GM18909 (cell line): Measurements from ENCODE around the gene FAU.
A peak's percentile ranks its signal among the peaks of the same experiment; 100 is the strongest.

ENCODE experiments used
- ATAC-seq: cut with Tn5 transposase; IDR thresholded peaks from one replicate; pipeline ENCODE4 v1.9.1; 2021; ENCODE audit warnings: mild to moderate bottlenecking; ENCODE audit not compliant: unreplicated experiment, poor library complexity

The FAU gene

GRCh38 chr11:65109231-65110198, 12.4 kb downstream of the FAU start:
- no peak for ATAC-seq

- ATAC-seq, result no peak
Observed at GRCh38 chr11:65108469-65109123, 13.3 kb downstream of the FAU start.

- no peak for ATAC-seq
Observed at GRCh38 chr11:65107751-65108468, 14.0 kb downstream of the FAU start.

- ATAC-seq, result no peak
Observed at GRCh38 chr11:65107078-65107477, 14.9 kb downstream of the FAU start.

- ATAC-seq, result no peak
Observed at GRCh38 chr11:65104628-65105027, 17.3 kb downstream of the FAU start.

- ATAC-seq, result no peak
Observed at GRCh38 chr11:65103476-65103875, 18.5 kb downstream of the FAU start.

- no peak for ATAC-seq
Observed at GRCh38 chr11:65102142-65103095, 19.5 kb downstream of the FAU start.

- no peak for ATAC-seq
Observed at GRCh38 chr11:65100674-65101350, 21.1 kb downstream of the FAU start.

- no peak for ATAC-seq
Observed at GRCh38 chr11:65096926-65097325, 25.0 kb downstream of the FAU start.

GRCh38 chr11:65095974-65096806, 25.7 kb downstream of the FAU start, which contains the start of gene VPS51:
Gene VPS51 (plus strand): TSS chr11:65096214. CDS start chr11:65096251, 37 bp downstream.
- ATAC-seq, result peak; percentile 80

- ATAC-seq, result no peak
Observed at GRCh38 chr11:65095427-65095826, 26.5 kb downstream of the FAU start.

- ATAC-seq, result no peak
Observed at GRCh38 chr11:65090628-65091027, 31.3 kb downstream of the FAU start.

GRCh38 chr11:65089621-65090020, 32.3 kb downstream of the FAU start:
- ATAC-seq, result no peak

- no peak for ATAC-seq
Observed at GRCh38 chr11:65087827-65088226, 34.1 kb downstream of the FAU start.

- ATAC-seq, result no peak
Observed at GRCh38 chr11:65087216-65087615, 34.7 kb downstream of the FAU start.

- ATAC-seq, result no peak
Observed at GRCh38 chr11:65086809-65087208, 35.1 kb downstream of the FAU start.

- no peak for ATAC-seq
Observed at GRCh38 chr11:65085446-65085845, 36.5 kb downstream of the FAU start.
